Mucosa of stomach (tissue), 1 donor: ENCODE results near the gene LITAF.
"Not testable (repeated sequence)": the region's sequence is repeated elsewhere in the genome, so short reads cannot be mapped to it uniquely, and the experiment has no call there.

Experiments used
- H3K27me3 ChIP-seq: one replicate; pipeline ENCODE4 v1.7.0; 2013; ENCODE audit warnings: mild to moderate bottlenecking, low read length; ENCODE audit not compliant: control insufficient read depth, insufficient read depth
- H3K36me3 ChIP-seq: one replicate; pipeline ENCODE4 v1.7.0; 2013; ENCODE audit warnings: low read length; ENCODE audit not compliant: control insufficient read depth, insufficient read depth
- H3K4me1 ChIP-seq: one replicate; pipeline ENCODE4 v1.7.0; 2013; ENCODE audit warnings: mild to moderate bottlenecking, low read length; ENCODE audit not compliant: control insufficient read depth, insufficient read depth
- H3K4me3 ChIP-seq: one replicate; pipeline ENCODE4 v1.7.0; 2013; ENCODE audit warnings: low read length
- H3K9ac ChIP-seq: one replicate; pipeline ENCODE4 v1.7.0; 2013; ENCODE audit warnings: mild to moderate bottlenecking, low read length, moderate library complexity
- H3K9me3 ChIP-seq: one replicate; pipeline ENCODE4 v1.7.0; 2013; ENCODE audit warnings: mild to moderate bottlenecking, low read length, moderate library complexity; ENCODE audit not compliant: control insufficient read depth
- donor health status: Pancreatic carcinoma.

Gene LITAF

GRCh38 chr16:11604296-11604695 lies 17.6 kb upstream of the LITAF start:
- not testable (repeated sequence) for H3K4me3 ChIP-seq, H3K4me1 ChIP-seq, H3K27me3 ChIP-seq, H3K9ac ChIP-seq, H3K36me3 ChIP-seq, H3K9me3 ChIP-seq

- Histone ChIP-seq H3K4me1 (no peaks in the 10 kb centered on the region), H3K9ac (no peak overlapping the region), H3K9me3 (no peaks in the 10 kb centered on the region), H3K4me3 (no peak overlapping the region), H3K27me3 (no peaks in the 10 kb centered on the region), H3K36me3 (no peaks in the 10 kb centered on the region)
Observed at GRCh38 chr16:11603331-11603750, 16.6 kb upstream of the LITAF start.

- Histone ChIP-seq H3K36me3 (no peaks in the 10 kb centered on the region), H3K9me3 (no peaks in the 10 kb centered on the region)
Observed at GRCh38 chr16:11602321-11602720, 15.6 kb upstream of the LITAF start.

GRCh38 chr16:11601911-11602310 lies 15.2 kb upstream of the LITAF start:
- H3K9me3 ChIP-seq = no peaks in the 10 kb centered on the region
- H3K4me1 ChIP-seq = peaks cover 11% of the 10 kb centered on the region
- H3K27me3 ChIP-seq = no peaks in the 10 kb centered on the region
- no peak overlapping the region for H3K4me3 ChIP-seq
- no peaks in the 10 kb centered on the region for H3K36me3 ChIP-seq
- H3K9ac ChIP-seq = no peak overlapping the region

More at GRCh38 chr16:11602321-11602720, 15.6 kb upstream of the LITAF start:
- H3K4me3 ChIP-seq = no peak overlapping the region
- peaks cover 7% of the 10 kb centered on the region for H3K4me1 ChIP-seq
- no peaks in the 10 kb centered on the region for H3K27me3 ChIP-seq
- H3K9ac ChIP-seq = no peak overlapping the region

GRCh38 chr16:11601425-11601824 lies 14.7 kb upstream of the LITAF start:
- no peak overlapping the region for H3K4me3 ChIP-seq
- H3K9me3 ChIP-seq = no peaks in the 10 kb centered on the region
- no peaks in the 10 kb centered on the region for H3K27me3 ChIP-seq
- no peaks in the 10 kb centered on the region for H3K36me3 ChIP-seq
- peaks cover 14% of the 10 kb centered on the region for H3K4me1 ChIP-seq
- H3K9ac ChIP-seq = no peak overlapping the region

- Histone ChIP-seq H3K4me1 (peaks cover 14% of the 10 kb centered on the region), H3K4me3 (no peak overlapping the region), H3K9me3 (no peaks in the 10 kb centered on the region), H3K9ac (no peak overlapping the region), H3K36me3 (no peaks in the 10 kb centered on the region), H3K27me3 (no peaks in the 10 kb centered on the region)
Observed at GRCh38 chr16:11599579-11599978, 12.9 kb upstream of the LITAF start.

GRCh38 chr16:11597235-11598095 lies 10.7 kb upstream of the LITAF start:
- Histone ChIP-seq H3K36me3 (no peaks in the 10 kb centered on the region), H3K9ac (peak overlapping the region; percentile 5), H3K27me3 (no peaks in the 10 kb centered on the region)

GRCh38 chr16:11596572-11597226 lies 10.0 kb upstream of the LITAF start:
- Histone ChIP-seq H3K9ac (peak overlapping the region; percentile 5), H3K36me3 (no peaks in the 10 kb centered on the region), H3K27me3 (no peaks in the 10 kb centered on the region), H3K9me3 (no peaks in the 10 kb centered on the region), H3K4me1 (peaks cover 14% of the 10 kb centered on the region), H3K4me3 (no peak overlapping the region)

More at GRCh38 chr16:11597235-11598095, 10.7 kb upstream of the LITAF start:
- Histone ChIP-seq H3K4me3 (no peak overlapping the region), H3K9me3 (no peaks in the 10 kb centered on the region), H3K4me1 (peaks cover 14% of the 10 kb centered on the region)

- H3K9me3 ChIP-seq = no peaks in the 10 kb centered on the region
- H3K4me1 ChIP-seq = peaks cover 14% of the 10 kb centered on the region
- H3K9ac ChIP-seq = no peak overlapping the region
- H3K27me3 ChIP-seq = no peaks in the 10 kb centered on the region
- no peaks in the 10 kb centered on the region for H3K36me3 ChIP-seq
- no peak overlapping the region for H3K4me3 ChIP-seq
Observed at GRCh38 chr16:11593581-11593980, 6.9 kb upstream of the LITAF start.

GRCh38 chr16:11593076-11593475 lies 6.4 kb upstream of the LITAF start:
- peaks cover 14% of the 10 kb centered on the region for H3K4me1 ChIP-seq
- H3K9ac ChIP-seq, H3K9me3 ChIP-seq, H3K36me3 ChIP-seq, H3K4me3 ChIP-seq, H3K27me3 ChIP-seq: not testable (repeated sequence)

GRCh38 chr16:11591630-11592029 lies 4.9 kb upstream of the LITAF start:
- H3K9me3 ChIP-seq, H3K9ac ChIP-seq, H3K4me1 ChIP-seq, H3K27me3 ChIP-seq, H3K36me3 ChIP-seq, H3K4me3 ChIP-seq: not testable (repeated sequence)

GRCh38 chr16:11589198-11589550 lies 2.5 kb upstream of the LITAF start:
- Histone ChIP-seq H3K27me3 (no peaks in the 10 kb centered on the region), H3K36me3 (no peaks in the 10 kb centered on the region), H3K9me3 (no peaks in the 10 kb centered on the region), H3K9ac (no peak overlapping the region), H3K4me1 (peaks cover 26% of the 10 kb centered on the region), H3K4me3 (no peak overlapping the region)
